IPS-18c (cell line): ENCODE data around the gene BANK1.

Experiments used
- H3K4me3 ChIP-seq: 2 replicates; pipeline ENCODE4 v1.7.0; 2013; ENCODE audit warnings: low read depth, mild to moderate bottlenecking, low read length, moderate library complexity; ENCODE audit not compliant: insufficient read depth
- H3K9me3 ChIP-seq: one replicate; pipeline ENCODE4 v1.6.1; 2013; ENCODE audit warnings: mild to moderate bottlenecking, low read length, moderate library complexity; ENCODE audit not compliant: control insufficient read depth, insufficient read depth

The BANK1 gene

DNA sequence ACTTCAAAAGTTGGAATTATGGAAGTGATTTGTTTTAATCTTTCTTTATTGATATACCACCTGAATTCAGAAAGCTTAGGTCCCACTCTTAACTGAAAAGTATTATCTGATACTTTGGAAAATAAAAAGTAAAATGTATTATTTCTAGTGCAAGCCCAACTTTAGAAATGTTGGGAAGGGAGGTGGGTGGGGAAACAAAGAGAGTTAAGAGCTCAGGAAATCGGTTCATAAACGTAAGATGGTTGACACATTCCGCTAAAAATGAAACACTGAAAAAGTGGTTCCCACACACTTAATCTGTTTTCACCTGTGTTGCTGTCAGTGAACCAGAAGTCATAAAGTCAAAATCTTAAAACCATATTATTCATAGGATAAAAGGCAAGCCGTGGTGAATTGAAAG, 237.4 kb downstream of the BANK1 start:
- Histone ChIP-seq H3K9me3 (no peaks in the 10 kb centered on the region), H3K4me3 (no peak overlapping the region)

DNA sequence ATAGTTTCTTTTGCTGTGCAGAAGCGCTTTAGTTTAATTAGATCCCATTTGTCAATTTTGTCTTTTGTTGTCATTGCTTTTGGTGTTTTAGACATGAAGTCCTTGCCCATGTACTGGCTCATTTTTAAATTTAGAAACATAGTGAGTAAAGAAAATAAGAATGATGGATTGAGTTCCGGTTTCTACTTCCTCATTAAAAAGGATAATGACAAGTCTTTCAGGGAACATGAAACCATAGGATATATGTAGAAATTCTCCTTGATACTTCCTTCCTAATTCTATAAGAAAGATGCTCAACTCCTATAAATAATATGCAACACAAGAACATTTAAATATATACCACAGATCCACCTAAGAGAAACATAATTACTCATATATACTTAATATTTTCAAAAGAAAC, 240.9 kb downstream of the BANK1 start:
- no peak overlapping the region for H3K4me3 ChIP-seq
- no peaks in the 10 kb centered on the region for H3K9me3 ChIP-seq

DNA sequence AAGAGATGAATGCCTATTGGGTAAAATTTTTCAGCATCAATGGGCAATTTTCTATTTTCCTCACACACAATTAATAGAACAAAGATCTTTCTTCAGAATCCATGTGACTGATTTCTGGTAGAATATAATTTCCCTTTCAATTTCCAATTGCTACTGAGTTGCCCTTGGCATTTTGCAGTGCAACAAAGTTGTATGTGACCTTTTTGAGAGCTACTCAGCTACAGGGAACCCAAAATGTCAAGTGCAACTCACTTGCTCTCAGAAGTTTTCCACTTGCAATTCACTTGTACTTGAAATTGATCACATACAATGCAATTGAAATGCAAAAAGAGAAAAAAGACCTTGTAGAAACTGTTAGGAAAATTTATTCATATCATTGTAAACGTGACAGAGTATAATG, 245.5 kb downstream of the BANK1 start:
- no peak overlapping the region for H3K4me3 ChIP-seq

DNA sequence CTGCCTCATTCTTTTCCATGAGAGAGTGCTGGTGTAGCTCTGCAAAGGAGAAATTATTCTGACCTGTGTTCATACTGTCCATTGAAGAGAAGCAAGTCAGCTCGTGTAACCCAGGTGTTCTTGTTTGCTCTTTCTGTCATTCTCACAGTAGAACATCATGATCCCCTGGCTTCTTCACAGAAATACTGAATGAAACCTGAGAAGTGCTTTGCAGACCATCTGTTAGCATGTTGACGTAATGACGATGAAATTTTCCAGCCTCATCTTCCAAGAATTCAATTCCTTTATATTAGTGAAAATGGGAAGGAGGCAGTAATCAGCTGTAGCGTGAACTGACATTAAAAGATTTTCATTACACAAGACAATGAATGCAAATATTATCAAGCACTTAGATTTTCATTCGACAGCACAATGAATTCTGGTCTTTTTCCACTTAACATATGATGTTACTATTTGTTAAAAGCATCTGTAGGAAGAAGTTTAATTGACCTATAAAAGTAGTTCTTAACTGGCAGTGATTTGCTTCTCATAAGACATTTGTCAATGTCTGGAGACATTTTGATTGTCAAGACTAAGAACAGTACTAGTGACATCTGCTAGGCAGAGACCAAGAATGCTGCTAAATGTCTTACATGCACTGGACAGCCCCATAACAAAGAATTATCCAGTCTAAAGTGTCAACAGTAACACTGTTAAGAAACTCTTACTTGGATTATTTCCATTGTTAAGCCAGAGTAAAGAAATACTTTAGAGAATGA, 246.3 kb downstream of the BANK1 start:
- H3K9me3 ChIP-seq, result no peaks in the 10 kb centered on the region
- no peak overlapping the region for H3K4me3 ChIP-seq

More for the DNA sequence above, 245.5 kb downstream of the BANK1 start:
- H3K9me3 ChIP-seq, result no peaks in the 10 kb centered on the region

DNA sequence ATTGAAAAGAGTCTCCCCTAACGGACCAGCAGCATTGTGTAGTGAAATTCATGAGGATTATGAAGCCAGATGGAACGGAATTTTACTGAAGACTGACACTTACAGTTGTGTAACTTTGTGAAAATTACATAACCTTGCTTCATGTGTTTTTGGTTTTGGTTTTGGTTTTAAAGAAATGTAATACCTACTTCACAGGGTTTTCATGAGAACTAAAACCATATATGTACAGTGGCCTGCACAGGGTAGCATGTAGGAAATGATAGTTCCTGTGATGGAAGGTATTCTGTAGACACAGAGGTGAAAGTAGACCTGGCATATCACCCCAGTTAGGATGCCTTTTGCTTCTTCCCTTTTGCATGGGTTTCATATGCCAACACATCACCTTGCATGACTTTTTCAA, 247.0 kb downstream of the BANK1 start:
- H3K4me3 ChIP-seq, result no peak overlapping the region

DNA sequence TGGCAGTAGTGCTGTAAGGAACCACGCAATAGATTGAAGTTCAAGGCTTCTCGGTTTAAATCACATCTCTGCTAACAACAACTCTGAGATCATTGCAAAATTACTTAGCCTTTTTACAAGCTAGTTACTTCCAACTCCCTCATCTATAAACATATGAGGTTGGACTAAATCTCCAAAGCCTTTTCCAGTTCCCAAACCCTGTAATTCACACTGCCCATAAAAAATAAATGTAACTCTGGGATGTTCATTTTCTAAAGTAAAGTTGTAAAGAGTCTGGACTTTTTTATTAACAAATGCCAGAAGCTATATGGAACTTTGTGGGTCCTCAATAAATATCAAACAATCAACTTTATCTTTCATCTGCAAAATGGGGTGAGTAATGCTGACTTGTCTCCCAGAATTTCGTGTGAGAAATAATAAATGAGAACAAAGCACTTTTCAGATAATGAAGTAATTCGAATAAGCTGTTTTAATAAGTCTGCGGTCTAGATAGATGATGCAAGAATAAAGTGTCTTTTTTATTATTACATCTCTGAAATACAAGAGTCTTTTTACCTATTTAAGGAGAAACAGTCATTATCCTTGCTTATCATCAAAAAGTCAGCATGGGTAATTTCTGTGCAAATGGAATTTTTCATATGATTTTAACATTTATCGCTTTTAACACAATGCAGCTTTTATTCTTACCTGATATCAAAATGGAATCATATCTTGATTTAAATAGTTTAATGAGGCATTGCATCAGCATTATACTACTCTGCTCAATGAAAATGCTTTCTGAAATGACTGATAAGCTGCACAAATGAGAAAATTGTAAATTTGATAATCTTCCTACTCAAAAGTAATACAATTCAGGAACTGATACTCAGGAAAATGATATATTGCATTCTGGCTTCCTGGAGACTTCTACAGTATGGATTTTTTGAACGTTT, 252.6 kb downstream of the BANK1 start:
- H3K9me3 ChIP-seq, result no peaks in the 10 kb centered on the region
- H3K4me3 ChIP-seq, result no peak overlapping the region

More for the DNA sequence above, 247.0 kb downstream of the BANK1 start:
- H3K9me3 ChIP-seq, result no peaks in the 10 kb centered on the region

DNA sequence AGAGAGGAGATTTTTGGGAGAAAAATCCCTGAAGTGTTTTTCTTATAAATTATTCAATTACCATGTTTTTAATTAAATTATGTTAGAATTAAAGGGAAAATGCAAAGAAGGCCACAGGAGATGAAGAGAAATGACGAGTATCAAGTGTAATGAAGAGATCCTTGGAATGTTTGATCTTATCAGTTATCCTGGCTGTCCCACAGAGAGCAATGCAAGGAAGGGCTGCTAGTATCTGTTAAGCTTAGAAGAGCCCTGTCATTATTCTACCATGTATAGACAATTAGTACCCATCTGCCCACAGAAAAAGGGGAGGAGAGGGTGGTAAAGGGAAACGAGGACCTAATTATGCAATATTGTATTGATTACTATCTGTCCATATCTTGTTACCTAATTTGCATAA, 257.1 kb downstream of the BANK1 start:
- Histone ChIP-seq H3K4me3 (no peak overlapping the region), H3K9me3 (no peaks in the 10 kb centered on the region)

DNA sequence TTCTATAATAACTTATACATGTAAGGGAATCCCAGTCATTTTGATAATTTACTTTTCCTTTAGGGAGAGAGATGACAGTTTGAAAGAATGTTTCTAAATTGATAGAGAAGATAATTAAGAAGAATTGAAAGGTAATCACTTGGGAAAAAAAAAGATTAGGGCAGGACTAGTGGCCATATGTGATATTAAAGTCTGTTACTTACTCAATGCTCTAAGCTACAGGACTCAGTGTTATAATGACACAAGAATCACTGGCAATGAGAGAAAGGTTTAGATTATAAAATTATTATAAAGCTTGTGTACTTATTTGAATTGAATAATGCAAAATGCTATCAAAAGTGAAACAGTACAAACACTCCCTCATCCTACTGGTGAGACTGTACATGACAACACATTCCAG, 265.3 kb downstream of the BANK1 start:
- H3K9me3 ChIP-seq, result no peaks in the 10 kb centered on the region
- no peak overlapping the region for H3K4me3 ChIP-seq

DNA sequence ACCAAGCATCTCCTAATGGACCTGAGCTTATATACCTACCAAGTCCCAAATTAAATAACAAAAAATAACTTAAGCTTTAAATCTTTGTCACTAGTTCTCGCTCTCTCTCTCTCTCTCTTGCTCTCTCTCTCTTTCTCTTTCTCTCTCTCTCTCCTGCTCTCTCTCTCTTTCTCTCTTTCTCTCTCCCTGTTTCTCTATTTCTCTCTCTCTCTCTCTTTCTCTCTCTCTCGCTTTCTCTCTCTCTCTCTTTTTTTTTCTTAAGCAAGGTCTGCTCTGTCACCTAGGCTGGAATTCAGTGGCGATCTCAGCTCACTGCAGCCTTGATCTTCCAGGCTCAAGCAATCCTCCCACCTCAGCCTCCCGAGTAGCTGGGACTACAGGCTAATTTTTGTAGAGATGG, 266.6 kb downstream of the BANK1 start:
- no peaks in the 10 kb centered on the region for H3K9me3 ChIP-seq
- no peak overlapping the region for H3K4me3 ChIP-seq

DNA sequence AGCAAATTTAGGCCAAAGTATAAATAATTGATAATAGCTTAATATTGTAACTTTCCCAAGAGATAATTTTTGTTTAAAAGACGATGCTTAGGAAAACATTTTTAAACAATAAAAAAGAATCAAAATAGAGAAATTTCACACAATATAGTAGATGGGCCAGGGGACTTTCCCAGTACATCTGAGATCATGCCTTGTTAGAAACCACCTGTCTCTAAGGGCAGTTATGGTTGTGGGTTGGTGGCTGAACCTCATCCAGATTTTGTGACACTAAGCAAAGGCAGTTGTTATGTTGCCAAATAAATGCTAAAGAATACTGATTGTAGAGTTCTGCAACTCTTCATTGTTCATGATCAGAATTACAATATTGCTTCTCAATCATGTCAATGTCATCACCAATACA, 270.6 kb downstream of the BANK1 start:
- Histone ChIP-seq H3K9me3 (no peaks in the 10 kb centered on the region), H3K4me3 (no peak overlapping the region)

DNA sequence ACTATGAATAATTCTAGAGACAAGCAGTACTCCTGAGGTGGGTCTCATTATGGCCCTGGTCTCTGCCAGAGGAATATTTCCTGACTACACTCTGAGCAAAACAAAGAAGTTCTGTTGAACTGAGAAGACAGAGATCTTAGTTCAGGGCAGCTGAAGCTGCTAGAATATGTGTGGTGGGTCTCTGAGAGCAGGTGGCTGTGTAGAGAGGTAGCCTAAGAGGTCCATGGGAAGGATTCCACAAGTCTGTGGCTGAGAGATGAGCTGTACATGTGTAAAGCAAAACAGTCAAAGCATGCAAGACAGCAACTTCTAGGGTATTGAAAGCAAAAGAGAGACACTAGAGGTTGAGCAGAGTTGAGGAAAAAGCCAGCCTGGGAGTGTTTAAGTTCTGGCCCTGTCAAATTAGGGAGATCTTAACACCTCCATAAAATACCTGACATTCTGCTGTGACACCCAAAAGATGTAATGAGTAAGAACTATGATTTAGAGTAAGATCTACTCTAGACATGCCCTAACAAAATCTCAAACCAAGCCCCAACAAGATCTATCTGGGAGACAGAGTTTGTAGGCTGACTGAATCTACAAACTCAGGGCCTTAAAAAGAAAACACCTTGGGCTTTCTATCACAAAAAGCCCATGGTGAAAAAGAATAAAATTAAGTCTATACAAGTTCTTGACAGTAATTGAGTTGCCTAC, 274.4 kb downstream of the BANK1 start:
- Histone ChIP-seq H3K9me3 (no peaks in the 10 kb centered on the region), H3K4me3 (no peak overlapping the region)

DNA sequence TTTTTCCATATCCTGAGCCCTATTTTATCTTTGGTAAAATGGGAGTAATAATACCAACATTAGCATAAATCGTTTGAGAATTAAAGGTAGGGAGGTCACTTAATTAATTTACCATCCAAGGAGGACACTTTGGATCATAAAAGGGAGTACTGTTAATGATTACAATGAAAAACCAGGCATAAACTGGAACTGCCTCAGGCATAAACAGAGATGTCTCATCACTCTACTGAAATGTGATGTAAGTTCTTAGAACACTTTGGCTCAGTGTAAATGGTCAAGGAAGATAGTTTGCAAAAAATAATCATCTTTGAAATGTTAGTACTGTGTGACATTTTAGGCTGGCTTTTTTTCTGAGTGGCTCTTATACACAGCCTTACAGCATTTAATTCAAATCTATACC, 286.1 kb downstream of the BANK1 start:
- Histone ChIP-seq H3K9me3 (no peaks in the 10 kb centered on the region), H3K4me3 (no peak overlapping the region)

DNA sequence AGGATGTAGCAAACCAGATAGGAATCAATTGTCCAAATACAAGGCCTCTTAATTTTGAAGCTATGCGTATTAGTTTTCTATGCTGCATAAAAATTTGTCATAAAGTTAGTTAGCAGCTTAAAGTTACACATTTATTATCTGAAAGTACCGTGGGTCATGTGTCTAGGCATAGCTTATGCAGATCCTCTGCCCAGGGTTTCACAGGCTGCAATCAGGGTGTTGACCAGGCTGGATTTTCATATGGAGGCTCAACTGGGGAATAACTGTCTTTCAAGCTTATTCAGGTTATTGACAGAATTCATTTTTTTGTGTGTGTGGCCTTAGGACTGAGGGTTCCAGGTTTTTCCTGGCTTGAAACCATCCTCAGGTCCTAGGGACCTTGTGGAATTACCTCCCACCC, 289.7 kb downstream of the BANK1 start:
- Histone ChIP-seq H3K4me3 (no peak overlapping the region), H3K9me3 (no peaks in the 10 kb centered on the region)

DNA sequence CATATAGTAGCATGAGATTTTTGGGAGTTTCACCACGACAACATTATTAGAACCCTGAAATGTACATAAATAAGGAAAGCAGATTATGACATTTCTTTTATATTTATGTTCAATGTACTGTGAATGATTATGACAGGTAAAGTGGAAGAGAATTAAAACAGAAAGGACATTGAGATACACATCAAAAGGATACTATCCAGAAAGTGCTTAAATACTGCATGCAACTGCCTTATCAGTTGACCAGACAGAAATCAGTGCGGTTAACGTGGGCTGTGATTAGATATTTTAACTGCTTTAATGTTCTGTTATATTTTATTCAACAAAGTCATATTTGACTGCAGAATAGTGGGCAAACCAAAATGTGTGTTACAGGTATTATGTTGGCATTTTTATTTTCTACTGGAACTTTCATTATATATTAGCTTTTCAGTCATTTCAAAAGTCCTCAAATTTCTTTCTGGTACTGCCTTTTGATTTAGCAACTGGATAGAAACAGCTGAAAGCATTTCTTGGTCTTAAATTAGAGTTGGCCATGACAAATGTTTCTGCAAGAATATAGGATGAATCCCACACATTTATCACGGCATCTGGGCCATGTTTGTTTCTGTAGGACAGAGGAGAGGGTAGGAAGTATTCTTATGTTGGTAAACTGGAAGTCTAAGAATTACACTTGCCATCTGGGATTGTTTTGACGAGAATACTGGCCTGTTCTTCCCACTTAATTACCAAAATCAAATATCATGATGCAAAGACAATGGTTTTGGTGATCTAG, 299.5 kb downstream of the BANK1 start:
- no peaks in the 10 kb centered on the region for H3K9me3 ChIP-seq
- no peak overlapping the region for H3K4me3 ChIP-seq

DNA sequence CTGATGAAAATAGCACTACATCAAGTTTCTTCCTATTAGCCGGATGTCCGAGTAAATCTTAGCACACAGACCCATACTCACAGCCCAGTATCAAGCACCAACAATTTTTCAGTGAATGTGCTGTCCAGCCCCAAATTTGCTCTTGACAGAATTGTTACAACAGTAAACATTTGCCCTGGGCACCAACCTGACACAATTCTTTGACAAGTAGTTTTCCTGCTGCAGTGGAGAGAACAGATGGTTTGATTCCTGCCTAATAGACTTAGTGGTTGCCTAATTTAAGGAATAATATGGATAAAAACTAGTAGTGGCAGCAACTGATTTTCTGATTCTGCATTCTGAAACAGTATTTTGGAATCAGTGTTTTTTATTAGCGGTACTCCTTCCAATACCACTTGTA, 301.1 kb downstream of the BANK1 start:
- no peak overlapping the region for H3K4me3 ChIP-seq
- H3K9me3 ChIP-seq, result no peaks in the 10 kb centered on the region

DNA sequence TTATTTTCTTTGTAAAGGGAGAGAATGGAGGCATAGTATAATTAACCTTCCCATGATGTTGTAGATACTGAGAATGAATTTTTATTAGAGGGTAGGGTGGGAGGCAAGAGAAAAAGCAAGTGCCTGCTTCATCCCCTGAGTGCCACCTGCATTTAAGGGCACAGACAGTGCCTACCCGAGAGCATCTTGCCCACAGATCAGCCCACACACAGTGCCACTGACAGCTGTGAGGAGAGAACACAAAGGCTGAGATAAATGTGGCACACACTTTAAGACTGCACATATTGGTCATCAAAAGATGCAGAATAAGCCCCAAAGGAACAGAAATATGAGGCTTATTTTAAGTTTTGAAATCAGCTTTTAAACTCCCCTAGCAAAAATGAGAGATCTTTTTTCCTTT, 304.0 kb downstream of the BANK1 start:
- H3K9me3 ChIP-seq, result no peaks in the 10 kb centered on the region

DNA sequence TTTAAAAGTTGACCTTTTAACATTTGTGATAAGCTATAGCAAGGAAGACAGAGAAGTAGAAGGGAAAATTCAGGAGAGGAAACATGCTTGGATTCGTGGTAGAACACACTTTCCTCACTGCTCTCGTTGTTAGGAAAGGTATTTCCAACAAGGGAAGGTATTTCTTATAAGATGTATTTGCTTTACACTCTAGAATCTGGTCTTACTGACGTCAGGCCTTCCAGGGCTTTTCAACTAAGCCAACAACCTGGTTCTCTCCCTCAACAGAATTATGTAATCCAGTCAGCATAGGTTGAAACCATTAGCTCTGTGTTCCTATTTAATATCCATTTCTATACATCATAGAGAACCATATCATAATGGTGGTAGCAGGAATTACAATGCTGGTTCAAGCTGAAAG, 312.8 kb downstream of the BANK1 start:
- H3K9me3 ChIP-seq, result peaks cover 3% of the 10 kb centered on the region
- H3K4me3 ChIP-seq, result no peak overlapping the region

More for the DNA sequence above, 304.0 kb downstream of the BANK1 start:
- H3K4me3 ChIP-seq, result no peak overlapping the region
